Esophagus squamous epithelium (tissue), 5 donors: ENCODE data around the gene CDK5RAP2. TPM values are rescaled to one million over a fixed set of nuclear protein-coding genes. Genes with fewer than 3 reads are reported as not detected.
A peak's percentile ranks its signal among the peaks of the same experiment; 100 is the strongest.

Source experiments
- DNase-seq: peaks from one replicate; lab custom pipeline; 2025; lab: John Stamatoyannopoulos, UW
- H3K27ac ChIP-seq, 4 donors: fragments of 200-600 bp; sonication (generic); one replicate each; pipeline ENCODE4 v1.5.1; 2016 to 2019; ENCODE audit warnings: mild to moderate bottlenecking in 1 of 4
- H3K27me3 ChIP-seq, 4 donors: fragments of 200-600 bp; sonication (generic); 1 replicate in 3 of 4; 2 replicates in 1 of 4; pipeline versions ENCODE4 v1.5.1 to v1.6.0; 2017 to 2021; ENCODE audit warnings: antibody characterized with exemption in 1 of 4
- H3K36me3 ChIP-seq, 3 donors: fragments of 200-600 bp; sonication (generic); one replicate each; pipeline ENCODE4 v1.5.1; 2016 to 2019
- H3K4me1 ChIP-seq, 3 donors: fragments of 200-600 bp; sonication (generic); one replicate each; pipeline ENCODE4 v1.5.1; 2017 to 2019
- H3K4me3 ChIP-seq, 4 donors: fragments of 200-600 bp; sonication (generic); 1 replicate in 3 of 4; 2 replicates in 1 of 4; pipeline ENCODE4 v1.5.1; 2016 to 2019; ENCODE audit warnings: mild to moderate bottlenecking in 2 of 4, moderate library complexity in 1 of 4
- H3K9me3 ChIP-seq, 3 donors: fragments of 200-600 bp; sonication (generic); one replicate each; pipeline ENCODE4 v1.5.1; 2016 to 2019
- POLR2A ChIP-seq, 4 donors: fragments of 450-650 bp; IDR thresholded peaks; one replicate each; pipeline ENCODE4 v1.6.1; 2017; ENCODE audit warnings: antibody characterized with exemption in 4 of 4, mild to moderate bottlenecking in 4 of 4, moderate library complexity in 3 of 4
- WGBS, 2 donors: methylation state at CpG; one replicate each; pipeline ENCODE4 v1.1.5; 2018; 5-methylcytosine and 5-hydroxymethylcytosine counted together
- intact Hi-C: fragments of 100-400 bp; cut with DNase I; formaldehyde crosslinking; loops from one replicate; pipeline ENCODE4 v1.15.0; 2022
- total RNA-seq, 4 donors: library from RNA; depleted of rRNA; stranded (reverse); fragments of >200 nt; gene quantifications; one replicate each; pipeline ENCODE4 v1.1.0, GENCODE V29; 2016
- TF ChIP-seq, protein P1 (sequence below), 6 experiments: fragments of 450-650 bp in 4 of 6; fragments of 200-600 bp in 2 of 6; sonication (generic) in 2 of 6; IDR thresholded peaks; one replicate each; pipeline ENCODE4 v1.5.1; 2016 to 2019; ENCODE audit warnings: antibody characterized with exemption in 6 of 6, mild to moderate bottlenecking in 4 of 6, moderate library complexity in 4 of 6
- donor health status: DM: yes; HTN: yes; CAD: no.

CDK5RAP2 gene
- total RNA-seq, 4 donors from 2014 or later, result 23.2 to 41.2 (median 33.8) TPM

DNA sequence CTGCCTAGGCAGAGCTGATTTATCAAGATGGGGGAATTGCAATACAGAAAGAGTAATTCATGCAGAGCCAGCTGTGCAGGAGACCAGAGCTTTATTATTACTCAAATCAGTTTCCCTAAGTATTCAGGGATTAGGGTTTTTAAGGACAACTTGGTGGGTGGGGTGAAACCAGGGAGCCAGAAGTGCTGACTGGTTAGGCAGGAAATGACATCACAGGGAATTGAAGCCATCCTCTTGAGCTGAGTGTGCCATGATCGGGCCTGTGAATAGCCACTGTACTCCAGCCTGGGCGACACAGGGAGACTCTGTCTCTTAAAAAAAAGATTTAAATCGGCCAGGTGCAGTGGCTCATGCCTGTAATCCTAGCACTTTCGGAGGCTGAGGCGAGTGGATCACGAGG lies 45.3 kb upstream of the CDK5RAP2 start:
- intact Hi-C loops, result no loop called here
- TF ChIP-seq POLR2A (IDR thresholded peaks at IDR 0.05), result no peak
- TF ChIP-seq, protein P1, sequence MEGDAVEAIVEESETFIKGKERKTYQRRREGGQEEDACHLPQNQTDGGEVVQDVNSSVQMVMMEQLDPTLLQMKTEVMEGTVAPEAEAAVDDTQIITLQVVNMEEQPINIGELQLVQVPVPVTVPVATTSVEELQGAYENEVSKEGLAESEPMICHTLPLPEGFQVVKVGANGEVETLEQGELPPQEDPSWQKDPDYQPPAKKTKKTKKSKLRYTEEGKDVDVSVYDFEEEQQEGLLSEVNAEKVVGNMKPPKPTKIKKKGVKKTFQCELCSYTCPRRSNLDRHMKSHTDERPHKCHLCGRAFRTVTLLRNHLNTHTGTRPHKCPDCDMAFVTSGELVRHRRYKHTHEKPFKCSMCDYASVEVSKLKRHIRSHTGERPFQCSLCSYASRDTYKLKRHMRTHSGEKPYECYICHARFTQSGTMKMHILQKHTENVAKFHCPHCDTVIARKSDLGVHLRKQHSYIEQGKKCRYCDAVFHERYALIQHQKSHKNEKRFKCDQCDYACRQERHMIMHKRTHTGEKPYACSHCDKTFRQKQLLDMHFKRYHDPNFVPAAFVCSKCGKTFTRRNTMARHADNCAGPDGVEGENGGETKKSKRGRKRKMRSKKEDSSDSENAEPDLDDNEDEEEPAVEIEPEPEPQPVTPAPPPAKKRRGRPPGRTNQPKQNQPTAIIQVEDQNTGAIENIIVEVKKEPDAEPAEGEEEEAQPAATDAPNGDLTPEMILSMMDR (IDR thresholded peaks at IDR 0.05), result no peak
- no peak for DNase-seq
- Histone ChIP-seq H3K27me3 (no peaks in the 10 kb centered on the region), H3K36me3 (peaks cover 0 to 11% (median 0%) of the 10 kb centered on the region in 3 donors), H3K27ac (peak overlapping the region in 2 of 4 donors; percentile 20 to 40), H3K9me3 (no peaks in the 10 kb centered on the region), H3K4me3 (no peak overlapping the region), H3K4me1 (peaks cover 0 to 38% (median 10%) of the 10 kb centered on the region in 3 donors)
- WGBS, 2 donors, result 88 to 100% methylated on average over 3 to 6 of the region's 6 CpGs

DNA sequence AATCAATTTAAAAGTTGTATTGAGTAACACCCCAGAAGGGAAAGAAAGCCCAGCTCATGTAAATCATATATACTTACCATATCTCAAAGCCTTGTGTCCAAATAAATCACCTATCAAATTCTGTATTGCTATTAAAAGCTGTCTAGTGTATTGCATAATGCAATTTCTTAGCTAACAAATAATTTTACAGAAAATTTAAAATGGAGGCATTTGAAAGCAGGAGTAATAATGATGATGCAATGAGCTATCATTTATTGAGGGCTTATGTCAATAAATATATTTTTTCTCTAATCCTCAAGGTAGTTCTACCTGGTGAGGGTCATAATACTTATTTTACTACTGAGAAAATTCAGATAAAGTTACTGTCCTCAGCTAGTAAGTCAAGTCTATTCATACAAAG lies 42.8 kb upstream of the CDK5RAP2 start:
- TF ChIP-seq, protein P1 (IDR thresholded peaks at IDR 0.05), result no peak
- no peak for TF ChIP-seq POLR2A (IDR thresholded peaks at IDR 0.05)
- Histone ChIP-seq H3K4me1 (peaks cover 0 to 30% (median 5%) of the 10 kb centered on the region in 3 donors), H3K4me3 (no peak overlapping the region), H3K9me3 (no peaks in the 10 kb centered on the region), H3K27ac (no peak overlapping the region), H3K27me3 (no peaks in the 10 kb centered on the region), H3K36me3 (peaks cover 0 to 19% (median 0%) of the 10 kb centered on the region in 3 donors)
- DNase-seq, result no peak
- intact Hi-C loops, result no loop called here

DNA sequence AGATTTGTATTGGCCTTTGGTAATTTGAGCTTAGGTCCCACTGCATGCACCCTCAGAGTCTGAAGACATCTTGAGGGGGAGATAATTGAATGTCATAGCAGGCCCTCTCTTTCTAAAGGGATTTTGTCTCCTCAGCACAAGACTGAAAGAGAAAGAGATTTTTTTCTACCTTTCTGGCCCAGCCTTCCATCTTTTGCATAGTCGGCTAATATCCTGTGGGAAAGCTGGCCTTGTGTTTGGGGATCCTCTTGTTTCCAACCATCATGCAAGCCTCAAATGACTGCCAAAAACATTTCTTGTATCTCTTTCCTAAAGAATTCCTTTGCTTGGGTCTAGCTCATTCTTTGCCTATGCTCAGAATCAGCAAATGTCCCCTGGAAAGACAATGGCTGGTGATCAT lies 42.0 kb upstream of the CDK5RAP2 start:
- Histone ChIP-seq H3K27ac (no peak overlapping the region), H3K4me3 (no peak overlapping the region), H3K36me3 (peaks cover 0 to 19% (median 0%) of the 10 kb centered on the region in 3 donors), H3K27me3 (no peaks in the 10 kb centered on the region), H3K4me1 (peaks cover 0 to 30% (median 8%) of the 10 kb centered on the region in 3 donors), H3K9me3 (no peaks in the 10 kb centered on the region)
- DNase-seq, result no peak
- TF ChIP-seq, protein P1 (IDR thresholded peaks at IDR 0.05), result no peak
- TF ChIP-seq POLR2A (IDR thresholded peaks at IDR 0.05), result no peak
- intact Hi-C loops, result no loop called here
- 88 to 93% methylated on average over 1 of the region's 1 CpG for WGBS, 2 donors

DNA sequence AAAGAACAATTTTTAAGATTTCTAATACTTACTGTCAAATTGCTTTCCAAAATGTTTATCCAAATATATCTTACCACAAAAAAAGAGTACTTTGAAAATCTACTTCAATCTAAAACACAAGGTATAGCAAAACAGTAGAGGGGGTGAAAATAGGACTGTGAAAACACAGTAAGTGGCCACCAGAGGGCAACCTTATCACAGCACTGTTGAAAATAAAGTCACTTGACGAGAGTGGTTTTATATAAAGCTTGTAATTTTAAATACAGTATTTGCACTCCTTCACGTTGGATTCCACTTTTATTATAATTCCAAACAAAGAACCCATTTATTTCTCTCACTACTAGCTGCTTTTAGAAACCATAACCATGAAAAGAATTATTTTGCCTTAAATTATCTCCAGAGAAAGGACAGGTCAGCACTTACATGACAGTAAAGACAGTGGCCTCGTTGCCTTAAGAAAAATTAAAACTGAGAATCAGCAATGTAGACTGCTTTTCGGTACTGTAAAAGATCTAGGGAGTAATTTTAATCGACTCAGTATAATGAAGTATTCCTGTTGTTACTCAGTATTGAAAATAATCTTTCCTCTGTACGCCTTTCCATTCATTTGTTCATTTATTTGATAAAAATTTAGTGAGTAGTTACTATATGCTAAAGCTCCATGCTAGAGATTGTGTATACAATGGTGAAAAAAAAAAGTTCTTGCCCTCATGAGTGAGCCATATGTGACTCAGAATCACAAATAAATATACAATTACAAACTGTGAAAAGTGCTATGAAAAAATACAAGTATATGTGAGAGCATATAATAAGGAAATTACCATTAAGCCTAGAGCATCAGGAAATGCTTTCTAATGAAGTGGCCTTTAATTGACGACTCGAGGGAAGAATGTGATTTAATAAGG lies 40.0 kb upstream of the CDK5RAP2 start:
- Histone ChIP-seq H3K27ac (peak overlapping the region in 1 of 4 donors; percentile 38), H3K27me3 (no peaks in the 10 kb centered on the region), H3K4me3 (no peak overlapping the region), H3K36me3 (peaks cover 0 to 34% (median 0%) of the 10 kb centered on the region in 3 donors), H3K4me1 (peaks cover 0 to 26% (median 5%) of the 10 kb centered on the region in 3 donors), H3K9me3 (no peaks in the 10 kb centered on the region)
- 41 to 48% methylated on average over 8 of the region's 8 CpGs for WGBS, 2 donors
- intact Hi-C loops, result no loop called here
- no peak for DNase-seq
- TF ChIP-seq POLR2A (IDR thresholded peaks at IDR 0.05), result no peak
- TF ChIP-seq, protein P1 (IDR thresholded peaks at IDR 0.05), result peak; percentile 77 to 90 (median 82)
